GM21723 (cell line): ENCODE results near the gene NID2.

Source experiments
- ATAC-seq: cut with Tn5 transposase; IDR thresholded peaks from one replicate; pipeline ENCODE4 v1.9.1; 2021; ENCODE audit warnings: mild to moderate bottlenecking, moderate library complexity; ENCODE audit not compliant: unreplicated experiment

NID2 gene

GRCh38 chr14:52026901-52027300 is 42.0 kb downstream of the NID2 start:
- no peak for ATAC-seq

DNA sequence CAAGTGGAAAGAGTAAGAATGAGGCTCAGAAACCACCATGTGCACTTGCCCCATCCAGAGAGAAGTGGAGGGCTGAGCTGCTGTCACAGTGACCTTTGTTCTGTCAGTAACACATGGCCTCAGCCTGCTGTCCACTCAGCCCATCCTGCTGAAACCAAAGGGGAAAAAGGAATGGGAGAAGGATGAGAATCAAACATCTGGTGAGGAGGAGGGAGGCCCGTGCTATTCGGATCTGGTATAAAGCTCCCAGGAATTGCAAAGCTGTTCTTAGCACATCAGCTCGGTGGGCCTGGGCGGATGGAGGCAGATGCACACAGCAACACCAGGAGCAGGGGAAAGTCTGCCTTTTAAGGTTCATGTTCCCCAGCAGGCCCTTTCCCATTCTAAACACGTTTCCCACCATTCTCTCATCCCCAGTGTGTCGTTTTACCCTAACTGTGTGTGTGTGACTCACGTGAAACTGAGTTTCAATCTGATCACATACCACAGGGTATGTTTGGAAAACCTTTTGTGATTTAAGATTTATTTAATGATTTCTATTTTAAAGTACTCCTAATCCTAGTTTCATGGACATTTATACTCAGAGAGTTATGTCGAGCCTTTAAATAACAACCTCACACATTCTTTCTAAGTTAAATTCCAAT is 42.7 kb downstream of the NID2 start:
- no peak for ATAC-seq

- no peak for ATAC-seq
These were observed 43.5 kb downstream of the NID2 start for GRCh38 chr14:52025310-52025709.

- ATAC-seq: no peak
These were observed 45.3 kb downstream of the NID2 start for GRCh38 chr14:52023518-52023917.

GRCh38 chr14:52021957-52022600 is 46.8 kb downstream of the NID2 start:
- peak; percentile 83 for ATAC-seq

DNA sequence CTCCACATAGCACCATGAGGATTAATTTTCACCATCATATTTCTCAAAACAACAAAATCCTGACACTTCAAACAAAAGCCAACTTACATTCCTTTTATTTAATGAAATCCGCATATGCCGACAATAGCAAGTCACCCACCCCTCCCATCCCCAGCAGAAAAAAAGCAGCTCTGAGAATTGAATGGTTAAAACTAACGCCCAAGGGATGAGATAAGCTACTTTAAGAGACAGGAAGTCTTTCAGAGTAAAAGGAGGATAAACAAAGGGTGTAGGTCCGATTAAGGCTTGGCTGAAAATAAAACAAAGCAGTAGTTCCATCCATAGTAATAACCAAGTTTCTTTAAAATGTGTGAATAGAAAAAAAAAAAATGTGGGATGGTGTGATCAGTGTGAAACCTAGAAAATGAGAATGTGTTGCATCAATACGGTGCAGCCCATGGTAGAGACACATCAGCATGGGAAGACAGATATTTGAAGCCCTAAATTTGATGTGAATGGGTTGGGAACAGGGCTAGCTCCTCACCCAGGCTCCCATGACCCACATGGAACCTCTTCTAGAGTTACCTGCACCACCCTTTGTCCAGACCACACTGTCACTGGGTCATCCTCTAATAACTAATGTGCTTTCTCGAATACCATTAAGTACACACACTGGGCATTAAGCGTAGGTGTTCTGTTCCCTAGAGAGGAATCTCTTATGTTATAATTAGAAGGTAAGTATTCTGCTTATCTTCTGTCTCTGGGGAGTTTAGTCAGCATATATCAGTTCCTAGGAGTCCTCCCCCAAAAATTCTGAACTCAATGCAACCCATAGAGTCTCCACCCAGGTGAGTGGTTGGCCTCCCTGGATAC is 47.8 kb downstream of the NID2 start:
- ATAC-seq: no peak

DNA sequence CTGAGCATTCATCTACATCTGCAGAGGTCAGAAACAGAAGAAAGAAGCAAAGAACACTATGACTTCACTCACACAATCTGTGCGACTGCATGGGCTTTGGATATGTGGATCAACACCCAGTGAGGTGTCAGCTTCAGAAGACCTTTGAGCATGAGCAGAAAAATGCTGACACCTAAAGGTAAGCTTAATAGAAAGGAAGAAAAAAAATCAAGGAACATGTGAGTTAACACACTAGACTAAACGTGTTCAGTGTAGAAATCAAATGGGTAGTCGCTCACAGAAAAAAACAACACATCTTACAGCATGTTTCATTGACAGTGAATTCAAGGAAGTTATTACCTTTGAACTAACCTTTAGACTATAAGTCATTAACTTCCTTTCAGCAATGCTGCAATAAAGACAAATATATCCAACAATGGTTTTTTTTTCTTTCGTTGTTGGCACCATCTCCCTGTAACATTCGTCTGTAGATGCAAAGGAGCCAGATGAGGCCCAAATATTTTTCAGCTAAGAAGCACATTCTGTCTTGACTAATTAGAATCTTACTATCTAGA is 48.6 kb downstream of the NID2 start:
- ATAC-seq: no peak

- ATAC-seq: no peak
These were observed 49.9 kb downstream of the NID2 start for GRCh38 chr14:52018970-52019369.

DNA sequence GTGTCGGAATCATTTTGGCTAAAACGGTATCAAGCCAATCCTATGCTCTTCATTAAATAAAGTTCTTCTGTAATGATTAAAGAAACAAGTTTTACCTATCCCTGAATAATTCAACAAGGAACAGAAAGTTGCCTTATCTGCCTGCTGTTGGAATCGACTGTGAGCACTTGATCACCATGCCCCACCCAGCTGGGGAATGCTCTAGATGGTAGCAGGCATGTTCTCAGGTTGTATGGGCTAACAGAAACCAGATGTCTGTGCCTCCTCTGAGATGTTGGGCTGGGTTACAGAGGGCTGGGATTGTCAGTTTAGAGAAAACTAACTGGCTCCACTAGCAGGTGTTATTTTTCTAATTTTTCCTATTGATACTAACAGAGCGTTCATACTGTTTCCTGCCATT is 50.6 kb downstream of the NID2 start:
- ATAC-seq: no peak

DNA sequence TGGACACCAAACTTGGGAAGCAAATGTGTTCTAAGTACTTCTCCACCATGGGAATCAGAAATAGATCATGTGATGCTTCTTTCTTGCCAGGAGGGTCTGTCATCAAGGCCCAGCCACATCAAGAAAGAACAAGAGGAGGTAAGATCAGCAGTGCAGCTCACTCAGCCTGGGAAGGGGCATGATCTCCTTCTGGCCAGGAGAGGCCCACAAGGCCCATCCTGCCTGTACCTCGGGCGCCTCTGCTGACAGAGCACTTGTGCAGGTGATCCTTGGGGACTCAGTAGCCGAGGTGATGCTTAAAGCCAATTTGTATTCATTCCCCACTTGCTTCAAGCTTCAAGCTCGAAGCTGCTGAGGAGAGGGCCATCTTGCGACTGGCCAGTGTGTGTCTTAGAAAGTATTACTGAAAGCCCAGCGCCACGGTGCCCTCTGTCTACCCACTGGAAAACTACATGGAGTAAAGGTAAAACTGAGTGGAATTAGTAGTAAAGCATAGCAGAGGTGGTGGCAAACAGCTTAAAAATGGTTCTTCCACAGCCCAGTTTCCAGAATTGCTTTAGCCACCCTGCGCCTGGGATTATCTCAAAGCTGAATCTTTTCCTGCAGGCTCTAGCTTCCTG is 53.3 kb downstream of the NID2 start:
- ATAC-seq: no peak

DNA sequence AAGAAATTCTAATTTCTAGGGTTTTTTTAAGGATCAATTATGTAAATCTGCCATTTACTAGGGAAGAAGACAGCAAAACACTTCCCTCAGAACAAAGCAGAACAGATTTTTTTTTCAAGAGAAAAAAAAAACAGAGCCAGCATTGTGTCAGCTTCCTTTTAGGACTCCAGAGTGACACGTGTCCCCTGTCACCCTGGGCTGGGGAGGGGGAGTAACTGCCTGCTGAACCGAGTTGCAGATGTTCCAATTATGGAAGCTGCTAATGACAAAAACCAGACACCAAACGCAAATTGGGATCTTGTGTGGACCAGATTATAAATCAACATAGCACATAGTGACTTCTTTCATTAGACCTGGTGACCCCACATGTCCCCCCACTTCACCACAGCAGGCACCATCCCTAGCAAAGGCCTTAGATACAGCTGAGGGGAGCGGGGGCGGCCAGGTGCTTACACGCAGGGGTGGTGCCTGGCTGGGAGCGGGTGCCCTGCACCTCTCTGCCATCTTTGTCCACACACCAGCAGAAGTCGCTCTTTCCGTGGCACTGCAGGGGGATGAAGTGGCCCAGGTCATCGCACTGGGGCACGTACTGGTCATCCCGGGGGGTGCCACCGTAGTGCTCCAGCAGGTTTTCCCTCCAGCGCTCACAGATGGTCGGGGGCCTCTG is 54.1 kb downstream of the NID2 start:
- ATAC-seq: no peak

- ATAC-seq: no peak
These were observed 54.8 kb downstream of the NID2 start for GRCh38 chr14:52013984-52014600.

- ATAC-seq: no peak
These were observed 56.2 kb downstream of the NID2 start for GRCh38 chr14:52012635-52013034.

DNA sequence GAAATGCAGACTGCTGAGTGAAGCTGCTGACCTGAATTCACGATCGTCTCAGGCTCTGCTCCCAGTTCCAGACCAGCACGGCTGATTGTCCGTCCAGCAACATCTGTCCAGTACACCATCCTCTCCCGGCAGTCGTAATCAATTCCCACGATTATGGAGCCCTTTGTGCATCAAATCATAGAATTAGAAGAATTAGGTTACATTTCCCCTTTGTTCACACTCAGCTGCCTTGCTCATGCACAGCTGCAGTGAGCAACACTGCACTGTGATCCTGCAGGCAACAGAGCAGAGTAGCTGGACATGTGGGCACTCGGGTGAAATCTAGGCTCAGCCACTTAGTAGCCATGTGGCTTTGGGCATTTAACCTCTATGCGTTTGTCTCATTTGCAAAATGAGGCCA is 57.3 kb downstream of the NID2 start:
- ATAC-seq: no peak

DNA sequence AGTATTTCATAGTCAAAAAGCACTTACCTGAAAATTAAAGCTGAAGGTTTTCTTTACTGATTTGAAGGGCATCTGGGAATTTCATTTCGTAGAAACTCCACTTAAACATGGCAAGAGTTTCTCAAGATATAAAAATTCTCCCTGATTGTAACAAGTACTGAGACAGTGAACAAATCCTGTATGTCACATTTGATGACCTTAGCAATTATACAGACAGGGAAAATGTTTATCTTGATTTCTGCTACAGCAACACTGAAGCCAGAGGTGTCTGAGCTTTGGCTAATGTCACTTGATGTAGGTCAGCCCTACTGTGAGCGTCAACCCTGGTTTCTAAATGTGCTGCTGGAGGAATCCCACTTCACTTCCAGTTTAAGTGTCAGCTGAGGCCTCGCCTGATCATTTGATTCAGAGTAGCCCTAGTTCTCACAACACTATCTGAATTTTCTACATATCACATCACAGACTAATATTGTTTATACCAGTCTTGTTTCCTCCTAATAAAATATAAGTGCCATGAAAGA is 58.6 kb downstream of the NID2 start:
- ATAC-seq: no peak

DNA sequence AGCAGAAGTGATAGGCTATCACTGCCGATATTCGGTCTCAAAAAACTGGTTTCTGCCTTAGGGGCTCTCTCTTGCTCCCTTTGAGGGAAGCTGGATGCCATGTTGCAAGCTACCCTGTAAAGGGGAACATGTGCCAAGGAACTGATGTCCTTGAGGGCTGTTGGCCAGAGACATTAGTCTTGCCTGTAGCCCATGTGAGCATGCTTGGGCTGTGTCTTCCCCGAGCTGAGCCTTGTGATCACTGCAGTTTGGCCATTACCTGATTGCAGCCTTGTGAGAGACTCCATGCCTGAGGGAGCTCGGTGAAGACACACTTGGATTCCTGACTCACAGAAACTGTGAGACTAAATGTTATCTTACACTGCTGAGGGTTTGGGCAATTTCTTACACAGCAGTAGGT is 60.7 kb downstream of the NID2 start:
- no peak for ATAC-seq

DNA sequence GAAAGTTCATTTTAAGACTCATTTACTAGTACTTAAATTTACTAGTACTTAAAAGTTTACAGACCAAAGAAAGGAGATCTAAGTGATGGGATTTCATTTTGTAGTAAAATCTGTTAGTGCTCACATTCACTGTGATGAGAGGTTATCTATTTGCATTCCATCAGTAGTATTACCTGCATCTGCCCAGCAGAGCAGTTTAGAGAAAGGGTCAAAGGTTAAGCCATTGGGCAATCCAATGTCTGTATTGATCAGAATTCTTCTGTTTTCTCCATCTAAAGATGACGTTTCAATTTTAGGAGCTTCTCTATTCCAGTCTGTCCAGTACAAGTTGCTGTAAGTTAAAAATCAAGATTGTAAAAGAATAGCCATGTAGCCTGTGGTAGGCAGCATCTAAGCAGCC is 61.2 kb downstream of the NID2 start:
- no peak for ATAC-seq

DNA sequence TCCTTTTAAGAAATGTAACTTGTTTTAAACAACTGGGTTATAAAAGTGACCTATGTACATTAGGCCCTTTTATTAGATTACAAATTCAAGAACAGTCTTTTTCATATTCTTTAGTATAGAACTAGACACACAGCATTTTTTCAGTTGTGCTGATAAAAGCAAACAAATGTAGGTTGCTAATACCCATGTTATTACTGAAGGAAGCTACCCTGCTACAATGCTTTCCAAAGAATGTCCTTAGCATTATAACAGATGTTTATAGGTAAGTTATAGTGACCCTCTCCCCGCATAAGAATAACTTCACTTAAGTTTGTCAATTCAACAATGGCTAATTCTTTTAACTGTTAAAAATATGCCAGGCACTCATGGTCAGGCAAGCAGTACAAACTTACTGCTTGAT is 61.6 kb downstream of the NID2 start:
- no peak for ATAC-seq

DNA sequence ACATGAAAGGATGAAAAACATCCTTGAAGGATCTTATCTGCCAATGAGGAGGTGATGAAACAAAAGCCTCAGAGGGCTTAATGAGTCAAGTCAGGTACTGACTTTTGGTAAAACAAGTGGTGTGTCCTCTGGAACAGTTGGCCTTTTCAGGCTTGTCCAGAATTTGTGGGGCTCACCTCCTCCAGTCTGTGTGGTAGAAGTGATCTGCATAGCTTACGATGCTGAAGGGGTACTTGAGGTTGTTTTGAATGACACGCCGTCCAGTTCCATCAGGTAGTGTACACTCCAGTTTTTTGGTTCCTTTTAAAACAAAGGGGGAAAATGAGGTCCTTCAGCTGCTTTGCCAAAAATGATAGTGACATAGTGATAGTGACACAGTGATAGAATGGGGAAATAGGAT is 62.5 kb downstream of the NID2 start:
- no peak for ATAC-seq

GRCh38 chr14:52005625-52006024 is 63.2 kb downstream of the NID2 start:
- no peak for ATAC-seq
